Muscle of leg (tissue), 11 donors: ENCODE results near the gene HUS1. TPM values are rescaled to one million over a fixed set of nuclear protein-coding genes. Genes with fewer than 3 reads are reported as not detected.
"Not testable (repeated sequence)": the region's sequence is repeated elsewhere in the genome, so short reads cannot be mapped to it uniquely, and the experiment has no call there.

Source experiments
- DNase-seq: peaks from one replicate; pipeline ENCODE4 v3.0.0; 2013
- H3K27ac ChIP-seq: one replicate; pipeline ENCODE4 v1.5.1; 2013; ENCODE audit warnings: mild to moderate bottlenecking, low read length, control low read depth
- H3K27me3 ChIP-seq: one replicate; pipeline ENCODE4 v1.6.1; 2013; ENCODE audit warnings: low read length; ENCODE audit not compliant: control insufficient read depth, insufficient read depth
- H3K36me3 ChIP-seq: one replicate; pipeline ENCODE4 v1.6.1; 2013; ENCODE audit warnings: low read length; ENCODE audit not compliant: control insufficient read depth, insufficient read depth
- H3K4me1 ChIP-seq: one replicate; pipeline ENCODE4 v1.6.1; 2013; ENCODE audit warnings: low read length; ENCODE audit not compliant: control insufficient read depth, insufficient read depth
- H3K4me3 ChIP-seq: one replicate; pipeline ENCODE4 v1.5.1; 2013; ENCODE audit warnings: low read length, control low read depth
- H3K9me3 ChIP-seq: replicated peaks from 2 replicates; pipeline ENCODE4 v1.6.1; 2013; ENCODE audit warnings: low read depth, low read length; ENCODE audit not compliant: control insufficient read depth
- WGBS: methylation state at CpG from one replicate; pipeline ENCODE4 v1.1.5; 2013; ENCODE audit warnings: missing lambda C conversion rate; ENCODE audit not compliant: insufficient coverage; 5-methylcytosine and 5-hydroxymethylcytosine counted together
- polyA plus RNA-seq, 8 donors: library from polyadenylated mRNA; unstranded; fragments of 120-200 nt; gene quantifications; one replicate each; pipeline versions ENCODE4 v1.2.1 to v1.2.3, GENCODE V29; 2013; ENCODE audit warnings: inconsistent platforms in 1 of 8, low replicate concordance in 1 of 8; ENCODE audit not compliant: insufficient read length in 8 of 8, insufficient read depth in 1 of 8
- total RNA-seq: library from RNA; stranded (reverse); fragments of 120-200 nt; gene quantifications from one replicate; pipeline ENCODE4 v1.2.4, GENCODE V29; 2013

The HUS1 gene
- total and polyA plus RNA-seq, 9 donors, result 13.4 to 16.8 (median 14.7) TPM

DNA sequence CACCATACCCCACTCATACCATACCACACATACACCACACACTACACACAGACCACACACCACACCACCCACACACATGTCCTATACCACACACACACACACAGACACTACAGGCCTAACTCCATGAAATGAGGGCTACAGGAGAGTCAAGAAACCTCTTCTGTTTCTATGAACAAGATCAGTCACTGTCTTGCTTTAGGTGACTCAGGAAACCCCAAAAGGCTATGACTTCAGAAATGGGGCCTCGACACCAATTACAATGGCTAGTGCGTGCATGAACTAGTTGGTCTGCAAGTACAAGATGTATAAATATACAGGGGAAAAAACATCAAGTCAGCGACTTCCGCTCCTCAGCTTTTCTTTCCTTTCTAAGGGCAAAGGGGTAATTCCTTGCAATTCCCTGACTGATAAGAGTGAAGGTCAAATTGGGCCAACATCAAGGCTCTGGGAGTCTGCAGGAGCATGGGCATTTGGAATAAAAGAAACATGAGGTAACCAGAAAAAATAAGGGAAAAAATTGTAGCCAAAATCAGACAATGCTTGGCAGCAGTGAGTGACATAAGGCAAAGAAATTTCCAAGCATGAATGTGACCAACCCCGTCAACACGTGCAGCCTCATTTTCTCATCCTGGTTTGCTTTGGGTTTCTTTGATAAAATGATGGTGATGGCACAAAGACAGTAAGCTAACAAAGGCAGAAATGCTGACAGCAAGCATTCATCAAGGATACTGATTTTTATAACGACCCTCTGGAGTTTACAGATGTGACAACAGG, 32.6 kb downstream of the HUS1 start:
- H3K9me3 ChIP-seq, result no peaks in the 10 kb centered on the region
- H3K27ac ChIP-seq, result peak overlapping the region; percentile 78
- H3K27me3 ChIP-seq, result no peaks in the 10 kb centered on the region
- 69% methylated on average over 2 of the region's 7 CpGs for whole genome bisulfite sequencing
- DNase-seq, result no peak
- H3K4me3 ChIP-seq, result no peak overlapping the region
- H3K4me1 ChIP-seq, result peaks cover 15% of the 10 kb centered on the region
- no peaks in the 10 kb centered on the region for H3K36me3 ChIP-seq

DNA sequence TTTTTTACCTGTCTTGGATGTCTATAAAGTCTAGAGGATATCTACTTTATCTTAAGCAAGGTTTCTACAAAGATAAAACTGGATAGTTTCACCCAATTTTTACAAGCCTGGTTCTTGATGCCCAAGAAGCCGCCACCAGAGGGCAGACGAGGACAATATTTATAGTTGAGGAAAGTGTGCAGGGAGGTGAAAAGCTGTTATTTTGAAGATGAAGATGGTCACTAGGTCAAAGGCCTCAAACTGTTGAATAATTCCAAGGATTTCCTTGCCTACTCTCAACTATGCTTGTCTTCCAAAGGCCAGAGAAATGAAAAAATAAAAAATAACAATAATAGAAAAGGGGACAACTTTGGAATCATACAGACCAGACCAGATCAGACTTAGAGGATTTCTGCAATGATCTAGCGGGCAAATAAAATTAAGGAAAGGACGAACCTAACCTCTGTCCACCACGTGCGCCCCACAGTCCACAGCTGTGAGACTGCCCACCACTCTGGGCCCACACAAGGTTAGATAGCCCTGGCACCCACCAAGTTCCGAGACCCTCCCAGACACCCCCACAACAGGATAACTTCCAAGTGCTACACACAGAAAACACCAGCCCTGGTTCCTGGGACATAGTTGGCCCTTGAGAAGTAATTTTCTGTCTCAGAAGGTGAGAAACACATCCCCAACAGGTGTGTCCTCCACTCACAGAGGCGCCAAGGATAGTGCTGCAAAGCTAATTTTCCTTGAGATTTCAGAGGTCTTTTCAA, 34.0 kb downstream of the HUS1 start:
- no peaks in the 10 kb centered on the region for H3K9me3 ChIP-seq
- no peaks in the 10 kb centered on the region for H3K36me3 ChIP-seq
- H3K4me1 ChIP-seq, result peaks cover 18% of the 10 kb centered on the region
- no peak overlapping the region for H3K27ac ChIP-seq
- 36% methylated on average over 4 of the region's 8 CpGs for WGBS
- H3K4me3 ChIP-seq, result no peak overlapping the region
- no peaks in the 10 kb centered on the region for H3K27me3 ChIP-seq
- peak; percentile 77 for DNase-seq

DNA sequence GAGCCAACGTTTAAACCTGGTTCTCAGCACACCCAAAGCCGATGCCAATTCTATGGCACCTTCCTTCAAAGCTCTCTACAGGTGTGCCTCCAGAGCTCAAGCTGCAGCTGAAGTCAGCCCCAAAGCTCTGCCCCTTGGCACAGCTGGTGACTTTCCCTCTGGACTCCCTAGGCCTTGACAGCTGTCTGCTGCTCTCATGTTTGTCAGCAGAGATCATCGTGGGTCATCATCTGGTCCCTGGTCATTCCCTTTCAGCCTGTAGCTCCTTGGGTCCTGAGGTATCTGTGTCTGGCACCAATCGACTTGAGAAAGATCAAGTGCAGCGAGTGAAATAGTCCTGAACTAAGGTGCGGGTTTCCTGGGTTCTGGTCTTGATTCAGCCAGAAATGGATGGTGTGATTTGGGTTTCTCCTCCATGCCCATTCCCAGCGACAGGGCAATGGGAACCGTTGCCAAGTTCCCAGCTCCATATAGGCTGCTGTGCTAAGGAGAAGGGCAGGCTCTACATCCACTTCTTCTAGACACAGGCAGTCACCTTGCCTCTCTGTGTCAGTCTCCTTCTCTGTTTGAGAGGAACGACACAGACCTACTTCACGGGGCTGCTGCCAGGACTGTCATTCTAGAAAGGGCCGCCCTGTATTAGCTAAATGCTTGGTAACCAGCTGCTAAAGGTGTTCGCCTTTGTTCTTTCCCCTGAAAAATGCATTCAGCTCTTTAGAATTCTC, 34.7 kb downstream of the HUS1 start:
- H3K4me1 ChIP-seq, result peaks cover 11% of the 10 kb centered on the region
- 93% methylated on average over 8 of the region's 12 CpGs for WGBS

DNA sequence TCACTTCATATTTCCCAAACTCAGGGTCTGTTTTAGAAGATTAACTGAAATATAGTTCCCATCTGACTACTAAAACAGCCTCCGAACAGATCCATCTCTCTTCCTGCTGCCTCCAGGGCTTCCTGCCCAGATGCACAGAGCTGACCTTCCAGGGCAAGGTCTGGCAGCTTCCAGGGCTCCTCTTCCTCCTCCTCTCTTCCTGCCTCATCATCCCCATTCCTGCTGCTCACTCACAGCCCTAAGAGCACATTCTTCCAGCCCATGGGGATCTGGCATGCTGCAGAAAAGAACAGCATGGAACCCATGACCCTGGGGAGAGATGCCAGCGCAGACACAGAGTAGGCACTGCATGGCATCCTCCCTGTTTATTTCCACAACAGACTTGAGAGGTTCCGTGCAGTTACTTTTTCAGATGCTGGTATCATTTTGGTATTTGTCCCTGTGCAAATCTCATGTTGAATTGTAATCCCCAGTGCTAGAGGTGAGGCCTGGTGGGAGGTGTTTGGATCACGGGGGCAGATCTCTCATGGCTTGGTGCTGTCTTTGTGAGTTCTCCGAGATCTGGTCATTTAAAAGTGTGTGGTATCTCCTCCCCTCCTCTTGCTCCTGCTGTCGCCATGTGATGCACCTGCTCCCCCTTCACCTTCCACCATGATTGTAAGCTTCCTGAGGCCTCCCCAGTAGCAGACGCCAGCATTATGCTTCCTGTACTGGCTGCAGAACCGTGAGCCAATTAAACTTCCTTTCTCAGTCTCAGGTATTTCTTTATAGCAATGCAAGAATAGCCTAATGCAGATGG, 35.5 kb downstream of the HUS1 start:
- H3K9me3 ChIP-seq, result no peaks in the 10 kb centered on the region
- no peak overlapping the region for H3K4me3 ChIP-seq
- H3K27ac ChIP-seq, result no peak overlapping the region
- WGBS, result 66% methylated on average over 4 of the region's 8 CpGs
- no peaks in the 10 kb centered on the region for H3K36me3 ChIP-seq
- H3K27me3 ChIP-seq, result no peaks in the 10 kb centered on the region
- H3K4me1 ChIP-seq, result peaks cover 10% of the 10 kb centered on the region
- no peak for DNase-seq

More for the DNA sequence above, 34.7 kb downstream of the HUS1 start:
- H3K27ac ChIP-seq, result no peak overlapping the region
- no peaks in the 10 kb centered on the region for H3K36me3 ChIP-seq
- H3K27me3 ChIP-seq, result no peaks in the 10 kb centered on the region
- H3K9me3 ChIP-seq, result no peaks in the 10 kb centered on the region
- DNase-seq, result no peak
- no peak overlapping the region for H3K4me3 ChIP-seq

DNA sequence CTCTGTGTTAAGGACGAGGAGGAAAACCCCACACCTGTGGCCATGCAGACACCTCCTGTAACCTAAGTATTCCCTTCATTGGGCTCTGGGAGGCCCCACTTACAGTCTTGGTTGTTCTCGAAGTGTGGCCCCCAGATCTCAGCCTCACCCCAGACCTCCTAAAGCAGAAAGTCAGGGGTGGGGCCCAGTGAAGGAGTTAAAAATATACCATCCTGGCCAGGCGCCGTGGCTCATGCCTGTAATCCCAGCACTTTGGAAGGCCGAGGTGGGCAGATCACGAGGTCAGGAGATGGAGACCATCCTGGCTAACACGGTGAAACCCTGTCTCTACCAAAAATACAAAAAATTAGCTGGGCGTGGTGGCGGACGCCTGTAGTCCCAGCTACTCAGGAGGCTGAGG, 36.8 kb downstream of the HUS1 start:
- not testable (repeated sequence) for H3K36me3 ChIP-seq, H3K27ac ChIP-seq, H3K4me3 ChIP-seq, DNase-seq, H3K9me3 ChIP-seq, H3K27me3 ChIP-seq
- peaks cover 10% of the 10 kb centered on the region for H3K4me1 ChIP-seq
- WGBS, result 83% methylated on average over 2 of the region's 10 CpGs

DNA sequence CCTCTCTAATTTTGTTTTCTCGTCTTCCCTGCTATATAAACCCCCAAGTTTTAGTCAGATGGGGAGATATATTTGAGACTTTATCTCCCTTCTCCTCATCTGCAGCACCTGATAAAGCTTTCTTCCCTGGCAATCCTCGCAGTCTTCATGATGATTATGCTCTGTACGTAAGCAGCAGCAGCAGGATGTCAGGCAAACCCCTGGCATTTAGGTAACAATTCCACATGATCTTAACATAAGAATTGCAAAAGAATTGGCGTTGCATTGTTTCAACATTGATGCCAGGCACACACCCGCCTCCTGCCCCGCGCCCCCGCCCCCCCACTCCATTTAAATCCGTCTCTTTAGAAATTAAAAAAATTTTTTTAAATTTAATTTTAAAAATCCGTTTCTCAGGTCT, 37.3 kb downstream of the HUS1 start:
- peak overlapping the region; percentile 31 for H3K27ac ChIP-seq
- H3K36me3 ChIP-seq, result no peaks in the 10 kb centered on the region
- DNase-seq, result no peak
- H3K4me1 ChIP-seq, result peaks cover 8% of the 10 kb centered on the region
- no peak overlapping the region for H3K4me3 ChIP-seq
- no peaks in the 10 kb centered on the region for H3K27me3 ChIP-seq
- WGBS, result 89% methylated on average over 2 of the region's 10 CpGs
- no peaks in the 10 kb centered on the region for H3K9me3 ChIP-seq

DNA sequence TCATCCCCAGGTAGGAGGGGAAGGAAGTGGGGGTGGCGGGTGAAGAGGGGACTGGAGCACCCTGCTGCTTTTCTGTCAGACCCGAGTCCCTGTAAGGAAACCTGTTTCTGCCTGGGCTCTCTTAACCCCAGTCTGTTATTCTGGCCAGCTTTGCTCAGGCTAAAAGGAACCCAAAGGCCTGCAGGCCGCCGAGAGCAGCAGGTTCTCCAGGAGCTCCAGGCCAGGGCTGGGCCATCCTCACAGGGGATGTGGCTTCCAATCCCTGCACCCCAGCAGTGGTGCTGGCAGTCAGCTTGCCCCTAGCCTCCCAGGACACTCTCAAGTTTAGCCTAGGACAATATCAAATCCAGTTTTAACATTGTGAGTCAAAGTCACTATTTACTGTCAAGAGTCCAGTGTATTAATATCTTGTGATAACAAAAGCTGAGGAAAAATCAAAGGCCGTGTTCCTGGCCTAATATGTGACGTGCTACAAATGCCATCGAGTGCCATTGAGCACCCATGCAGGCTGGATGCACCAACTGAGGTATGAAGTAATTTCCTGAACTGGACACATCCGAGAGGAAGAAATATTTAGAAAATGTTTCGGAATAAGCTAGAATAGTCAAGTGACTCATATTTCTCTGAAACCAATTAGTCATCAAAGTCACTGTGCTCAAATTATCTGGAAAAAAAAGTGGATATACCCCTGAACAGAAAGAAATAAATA, 38.1 kb downstream of the HUS1 start:
- no peak for DNase-seq

DNA sequence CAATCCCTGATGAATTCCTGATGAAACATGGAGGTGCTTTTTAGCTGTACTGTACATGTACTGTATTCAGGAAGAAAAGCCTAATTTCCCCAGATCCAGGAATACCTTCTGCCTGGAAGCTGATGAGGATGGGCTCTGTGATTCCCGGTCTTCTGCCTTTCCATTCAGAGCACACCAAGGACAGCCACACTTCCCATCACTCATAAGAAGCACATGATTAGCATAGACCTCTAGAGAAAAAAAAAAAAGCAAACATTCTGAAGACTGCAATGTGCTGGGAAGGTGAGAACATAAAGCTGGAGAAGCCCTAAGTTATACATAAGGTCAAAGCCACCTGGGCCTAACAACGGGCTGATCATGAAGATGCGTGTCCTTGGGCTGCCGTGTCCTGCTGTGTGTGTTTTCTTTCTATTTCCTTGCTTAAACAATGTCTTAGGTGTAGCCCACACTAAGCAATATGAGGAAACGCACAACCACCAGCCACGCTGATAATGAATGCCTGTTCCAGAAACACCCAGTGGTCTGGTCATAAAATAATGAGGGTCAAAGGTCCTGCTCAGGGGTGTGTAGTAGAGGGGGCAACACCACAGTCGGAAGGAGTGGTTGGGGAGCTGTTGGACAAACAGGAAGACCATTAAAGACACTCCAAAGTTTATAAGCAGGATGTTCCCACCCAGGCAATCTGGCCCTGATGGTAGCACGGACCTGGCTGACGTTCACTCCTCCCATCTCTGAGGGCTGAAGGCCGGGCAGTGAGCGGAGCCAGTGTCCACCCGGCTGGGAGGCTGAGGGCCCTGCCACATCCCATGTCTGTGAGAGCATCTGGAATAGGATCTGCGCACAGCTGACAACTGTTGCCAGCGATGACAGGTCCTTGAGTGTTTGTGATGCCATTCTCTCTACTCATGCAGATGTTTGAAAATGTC, 39.1 kb downstream of the HUS1 start:
- H3K4me1 ChIP-seq, result peaks cover 8% of the 10 kb centered on the region
- no peaks in the 10 kb centered on the region for H3K27me3 ChIP-seq
- peak overlapping the region; percentile 66 for H3K27ac ChIP-seq
- peak; percentile 33 for DNase-seq
- WGBS, result 58% methylated on average over 10 of the region's 14 CpGs
- no peak overlapping the region for H3K4me3 ChIP-seq
- no peaks in the 10 kb centered on the region for H3K9me3 ChIP-seq
- H3K36me3 ChIP-seq, result no peaks in the 10 kb centered on the region

More for the DNA sequence above, 38.1 kb downstream of the HUS1 start:
- no peaks in the 10 kb centered on the region for H3K9me3 ChIP-seq
- no peak overlapping the region for H3K4me3 ChIP-seq
- 60% methylated on average over 7 of the region's 9 CpGs for WGBS
- H3K27ac ChIP-seq, result peak overlapping the region; percentile 66
- H3K4me1 ChIP-seq, result peaks cover 8% of the 10 kb centered on the region
- no peaks in the 10 kb centered on the region for H3K36me3 ChIP-seq
- no peaks in the 10 kb centered on the region for H3K27me3 ChIP-seq
